Fibroblast of villous mesenchyme (primary cell): ENCODE data around the gene CES3. TPM values are rescaled to one million over a fixed set of nuclear protein-coding genes. Genes with fewer than 3 reads are reported as not detected.

ENCODE experiments used
- DNase-seq: peaks from one replicate; pipeline ENCODE4 v3.0.0-alpha.2; 2010; ENCODE audit warnings: low read depth
- H3K4me3 ChIP-seq: 2 replicates; pipeline ENCODE4 v1.5.1; 2011; ENCODE audit warnings: low read depth, mild to moderate bottlenecking, low read length
- total RNA-seq: library from RNA; depleted of rRNA; stranded (reverse); fragments of >200 nt; gene quantifications from 2 replicates; pipeline ENCODE4 v1.2.3, GENCODE V29; 2012
- TF ChIP-seq, protein P1 (sequence below): IDR thresholded peaks from 2 replicates; pipeline ENCODE4 v1.5.1; 2012; ENCODE audit warnings: low read depth, mild to moderate bottlenecking, low read length; ENCODE audit not compliant: insufficient read depth

The CES3 gene
- total RNA-seq, 1 donor = not detected

DNA sequence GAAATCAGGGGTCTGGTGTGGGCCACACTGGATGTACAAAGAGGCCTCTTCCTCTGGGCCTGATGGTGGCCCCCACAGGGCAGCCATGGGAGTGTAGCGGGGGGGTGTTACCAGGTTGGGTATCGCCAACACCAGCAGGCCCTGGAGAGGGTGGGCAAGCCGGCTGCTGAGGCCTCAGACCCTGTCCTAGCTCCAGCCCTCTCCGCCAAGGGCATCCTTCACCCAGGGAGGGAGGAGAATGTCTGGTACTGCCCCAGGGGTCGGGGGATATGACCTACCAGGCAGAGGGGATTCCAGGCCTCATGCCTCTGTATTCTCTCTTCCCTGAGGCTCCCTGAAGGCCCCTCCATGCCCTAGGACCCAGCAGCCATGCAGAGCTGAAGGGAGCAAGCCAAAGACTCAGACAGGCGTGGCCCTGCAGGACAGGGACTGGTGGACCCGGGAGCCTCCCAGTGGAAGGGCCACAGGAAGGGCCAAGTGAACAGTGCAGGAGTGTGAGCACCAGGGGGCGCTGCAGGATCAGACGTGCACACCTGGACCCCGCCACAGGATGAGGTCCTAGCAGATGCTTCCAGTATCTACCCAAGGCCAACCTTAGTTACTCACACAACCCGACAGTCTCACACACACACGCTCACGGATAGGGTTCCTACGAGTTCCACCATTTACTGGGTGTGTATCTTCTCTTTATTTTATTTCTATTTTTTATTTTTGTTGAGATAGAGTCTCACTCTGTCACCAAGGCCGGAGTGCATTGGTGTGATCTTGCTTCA lies 16.5 kb downstream of the CES3 start:
- peak; percentile 82 for DNase-seq
- TF ChIP-seq, protein P1, sequence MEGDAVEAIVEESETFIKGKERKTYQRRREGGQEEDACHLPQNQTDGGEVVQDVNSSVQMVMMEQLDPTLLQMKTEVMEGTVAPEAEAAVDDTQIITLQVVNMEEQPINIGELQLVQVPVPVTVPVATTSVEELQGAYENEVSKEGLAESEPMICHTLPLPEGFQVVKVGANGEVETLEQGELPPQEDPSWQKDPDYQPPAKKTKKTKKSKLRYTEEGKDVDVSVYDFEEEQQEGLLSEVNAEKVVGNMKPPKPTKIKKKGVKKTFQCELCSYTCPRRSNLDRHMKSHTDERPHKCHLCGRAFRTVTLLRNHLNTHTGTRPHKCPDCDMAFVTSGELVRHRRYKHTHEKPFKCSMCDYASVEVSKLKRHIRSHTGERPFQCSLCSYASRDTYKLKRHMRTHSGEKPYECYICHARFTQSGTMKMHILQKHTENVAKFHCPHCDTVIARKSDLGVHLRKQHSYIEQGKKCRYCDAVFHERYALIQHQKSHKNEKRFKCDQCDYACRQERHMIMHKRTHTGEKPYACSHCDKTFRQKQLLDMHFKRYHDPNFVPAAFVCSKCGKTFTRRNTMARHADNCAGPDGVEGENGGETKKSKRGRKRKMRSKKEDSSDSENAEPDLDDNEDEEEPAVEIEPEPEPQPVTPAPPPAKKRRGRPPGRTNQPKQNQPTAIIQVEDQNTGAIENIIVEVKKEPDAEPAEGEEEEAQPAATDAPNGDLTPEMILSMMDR = peak; percentile 94

GRCh38 chr16:66979011-66979717 lies 18.1 kb downstream of the CES3 start:
- no peak for DNase-seq
- H3K4me3 ChIP-seq = no peak overlapping the region
- TF ChIP-seq, protein P1 = no peak

More for the DNA sequence above, 16.5 kb downstream of the CES3 start:
- no peak overlapping the region for H3K4me3 ChIP-seq

DNA sequence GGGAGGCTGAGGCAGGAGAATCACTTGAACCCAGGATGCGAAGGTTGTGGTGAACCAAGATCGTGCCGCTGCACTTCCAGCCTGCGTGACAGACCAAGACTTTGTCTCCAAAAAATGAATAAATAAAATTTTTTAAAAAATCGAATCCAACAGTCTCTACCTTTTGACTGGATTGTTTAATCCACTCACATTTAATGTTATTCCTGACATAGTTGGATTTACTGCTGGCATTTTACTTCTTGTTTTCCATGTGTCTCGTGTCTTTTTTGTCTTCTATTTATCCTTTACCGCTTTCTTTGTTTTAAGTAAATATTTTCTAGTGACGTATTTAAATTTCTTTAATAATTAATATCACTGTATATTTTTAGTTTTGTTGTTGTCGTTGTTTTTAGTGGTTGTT lies 22.0 kb downstream of the CES3 start:
- no peak for DNase-seq
- H3K4me3 ChIP-seq = no peak overlapping the region
- TF ChIP-seq, protein P1 = no peak

DNA sequence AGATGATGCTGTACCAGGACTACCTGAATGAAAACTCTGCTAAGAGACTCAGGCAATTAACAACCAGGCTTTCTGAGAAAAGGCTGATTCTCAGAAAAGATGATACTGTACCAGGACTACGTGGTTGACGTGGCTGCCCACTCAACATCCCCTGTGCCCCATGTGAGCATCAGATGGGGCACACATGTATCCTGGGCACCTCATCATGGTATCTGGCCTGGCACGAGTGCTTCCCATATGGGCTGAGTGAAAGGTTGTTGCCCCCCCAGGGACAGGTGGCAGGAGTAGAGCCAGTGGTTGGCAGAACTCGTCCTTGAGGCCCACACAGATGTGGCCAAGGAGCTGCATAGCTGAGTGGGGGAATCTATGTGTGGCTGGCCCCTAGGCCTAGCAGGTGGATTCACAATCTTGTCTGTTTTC lies 23.8 kb downstream of the CES3 start:
- DNase-seq = no peak
- no peak overlapping the region for H3K4me3 ChIP-seq
- TF ChIP-seq, protein P1 = no peak

GRCh38 chr16:66986559-66986958 lies 25.5 kb downstream of the CES3 start:
- H3K4me3 ChIP-seq = no peak overlapping the region
- no peak for DNase-seq
- TF ChIP-seq, protein P1 = no peak

GRCh38 chr16:66988197-66988788 lies 27.2 kb downstream of the CES3 start, which contains the start of gene CES4A:
Gene CES4A (plus strand): TSS chr16:66988589. CDS start chr16:66988773, 184 bp downstream.
- TF ChIP-seq, protein P1 = no peak
- DNase-seq = peak; percentile 89
- no peak within 1 kb of the TSS for H3K4me3 ChIP-seq
